Upper lobe of left lung (tissue), 6 donors: ENCODE data around the gene DYRK1A. TPM values are rescaled to one million over a fixed set of nuclear protein-coding genes. Genes with fewer than 3 reads are reported as not detected.

Experiments used
- ATAC-seq, 2 donors: fragments of 200-7000 bp; cut with Tn5 transposase; one replicate each; pipeline ENCODE4 v1.9.1; 2022; ENCODE audit warnings: mild to moderate bottlenecking in 2 of 2, moderate library complexity in 2 of 2; ENCODE audit not compliant: low FRiP score in 2 of 2
- DNase-seq, 2 donors: peaks; one replicate each; pipeline ENCODE4 v3.0.0-alpha.2; 2019 to 2020
- H3K27ac ChIP-seq, 4 donors: fragments of 200-600 bp; sonication (generic); one replicate each; pipeline ENCODE4 v1.5.1; 2016 to 2019
- H3K27me3 ChIP-seq, 4 donors: fragments of 200-600 bp; sonication (generic); one replicate each; pipeline ENCODE4 v1.5.1; 2017 to 2019
- H3K36me3 ChIP-seq, 4 donors: fragments of 200-600 bp; sonication (generic); one replicate each; pipeline ENCODE4 v1.5.1; 2016 to 2019
- H3K4me1 ChIP-seq, 4 donors: fragments of 200-600 bp; sonication (generic); one replicate each; pipeline ENCODE4 v1.5.1; 2018 to 2019
- H3K4me3 ChIP-seq, 4 donors: fragments of 200-600 bp; sonication (generic); one replicate each; pipeline ENCODE4 v1.5.1; 2017 to 2019; ENCODE audit warnings: mild to moderate bottlenecking in 2 of 4, moderate library complexity in 1 of 4
- H3K9me3 ChIP-seq, 4 donors: fragments of 200-600 bp; sonication (generic); one replicate each; pipeline ENCODE4 v1.5.1; 2018 to 2019
- CTCF ChIP-seq, 6 experiments: fragments of 450-650 bp in 4 of 6; fragments of 200-600 bp in 2 of 6; sonication (generic) in 2 of 6; IDR thresholded peaks; one replicate each; pipeline ENCODE4 v1.5.1; 2016 to 2019; ENCODE audit warnings: antibody characterized with exemption in 6 of 6
- EP300 ChIP-seq, 4 donors: sonication (generic); formaldehyde crosslinking; IDR thresholded peaks; one replicate each; pipeline ENCODE4 v1.5.1; 2017; ENCODE audit warnings: antibody characterized with exemption in 4 of 4, control low read depth in 2 of 4
- POLR2A ChIP-seq, 4 donors: fragments of 450-650 bp; IDR thresholded peaks; one replicate each; pipeline ENCODE4 v1.5.1; 2016 to 2017; ENCODE audit warnings: antibody characterized with exemption in 4 of 4, mild to moderate bottlenecking in 2 of 4
- POLR2AphosphoS5 ChIP-seq, 2 donors: sonication (generic); formaldehyde crosslinking; IDR thresholded peaks; one replicate each; pipeline ENCODE4 v1.5.1; 2017; ENCODE audit warnings: antibody characterized with exemption in 2 of 2
- WGBS, 2 donors: methylation state at CpG; one replicate each; pipeline ENCODE4 v1.1.5; 2017 to 2018; 5-methylcytosine and 5-hydroxymethylcytosine counted together
- total RNA-seq, 6 donors: library from RNA; depleted of rRNA in 4 of 6; stranded (reverse); fragments of >200 nt in 4 of 6; gene quantifications; one replicate each; pipeline versions ENCODE4 v1.1.0 to v1.2.1, GENCODE V29; 2016 to 2021
- donor health status: DM: no; HTN: no; CAD: no; lungs with moderate emphysema.
- donor health status: DM: no; HTN: yes; CAD: no; lungs with severe emphysema.

DYRK1A gene
- total RNA-seq, 6 donors from 2014 or later = 64.1 to 116 (median 83.2) TPM

DNA sequence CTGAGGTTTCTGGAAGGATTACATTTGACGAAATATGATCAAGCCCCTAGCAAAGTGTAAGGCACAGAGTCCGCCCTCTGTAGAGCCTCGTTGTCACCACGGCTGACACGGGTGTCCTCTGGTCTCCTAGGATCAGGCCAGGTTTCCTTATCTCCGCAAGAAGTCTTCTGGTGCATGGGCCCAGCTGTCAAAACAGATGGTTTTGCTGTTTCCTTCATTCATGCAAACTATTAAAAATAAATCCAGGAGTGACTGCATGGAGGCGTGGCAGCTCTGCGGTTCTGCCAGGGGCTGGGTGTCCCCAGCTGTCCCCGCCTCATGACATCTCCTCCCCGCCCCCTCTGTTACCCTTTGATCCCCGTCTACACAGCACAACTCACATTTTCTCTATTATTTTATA lies 209.0 kb downstream of the DYRK1A start:
- TF ChIP-seq POLR2AphosphoS5 (IDR thresholded peaks at IDR 0.05) = no peak
- TF ChIP-seq EP300 (IDR thresholded peaks at IDR 0.05) = no peak
- TF ChIP-seq CTCF (IDR thresholded peaks at IDR 0.05) = no peak
- TF ChIP-seq POLR2A (IDR thresholded peaks at IDR 0.05) = no peak
- no peak overlapping the region for H3K4me3 ChIP-seq
- no peak for ATAC-seq
- no peak for DNase-seq
- H3K27ac ChIP-seq = no peak overlapping the region
- H3K9me3 ChIP-seq = peaks cover 8 to 14% (median 11%) of the 10 kb centered on the region in 4 donors
- no peaks in the 10 kb centered on the region for H3K36me3 ChIP-seq
- 91 to 95% methylated on average over 11 of the region's 11 CpGs for WGBS, 2 donors
- no peaks in the 10 kb centered on the region for H3K4me1 ChIP-seq
- H3K27me3 ChIP-seq = no peaks in the 10 kb centered on the region

Other genes with a start within 250 kb of the DYRK1A start
- gene VPS26C, start 99.4 kb upstream of the DYRK1A start, total RNA-seq = 10 to 100 TPM; 52.1 to 95.3 (median 65.0) TPM